A549 (cell line): ENCODE data around the gene C14orf39. TPM values are rescaled to one million over a fixed set of nuclear protein-coding genes. Genes with fewer than 3 reads are reported as not detected.

Source experiments
- ATAC-seq, 2 experiments: fragments of 200-7000 bp in 1 of 2; fragments of >200 bp in 1 of 2; cut with Nextera tagmentation in 1 of 2; cut with Tn5 transposase in 1 of 2; 3 replicates each; pipeline versions ENCODE4 v1.8.0 to v1.9.1; 2018 to 2020; ENCODE audit warnings: mild to moderate bottlenecking in 1 of 2, moderate library complexity in 1 of 2
- CTCF ChIA-PET: fragments of 300-600 bp; sonication (Branson Sonifier 250); formaldehyde crosslinking; extraction: SDS; loops from one replicate; lab custom pipeline; 2021; ENCODE audit warnings: antibody characterized with exemption, inconsistent platforms; lab: Yijun Ruan, JAX
- POLR2A ChIA-PET: fragments of 350-600 bp; formaldehyde crosslinking; extraction: SDS; loops from one replicate; lab custom pipeline; 2021; ENCODE audit warnings: antibody characterized with exemption, inconsistent platforms; lab: Yijun Ruan, JAX
- DNase-seq, 2 experiments: peaks; one replicate each; pipeline versions ENCODE4 v3.0.0 to v3.0.0-alpha.2; 2011 to 2016; ENCODE audit warnings: low read depth in 1 of 2, low spot score in 1 of 2
- FAIRE-seq: peaks from 2 replicates; lab custom pipeline; 2011; peaks lifted over from hg19 to GRCh38; lab: Jason Lieb, UNC
- H3K27ac ChIP-seq, 2 experiments: fragments of >200 bp; sonication (Bioruptor Twin); formaldehyde crosslinking; 3 replicates each; pipeline ENCODE4 v1.5.1; 2016 to 2017
- H3K4me1 ChIP-seq: fragments of >200 bp; sonication (Bioruptor Twin); formaldehyde crosslinking; 3 replicates; pipeline ENCODE4 v1.6.1; 2016
- H3K4me2 ChIP-seq: fragments of >200 bp; sonication (Bioruptor Twin); formaldehyde crosslinking; 3 replicates; pipeline ENCODE4 v1.6.1; 2016
- H3K4me3 ChIP-seq: fragments of >200 bp; sonication (Bioruptor Twin); formaldehyde crosslinking; 3 replicates; pipeline ENCODE4 v1.5.1; 2016
- H3K9me3 ChIP-seq: fragments of >200 bp; sonication (Bioruptor Twin); formaldehyde crosslinking; 3 replicates; pipeline ENCODE4 v1.6.1; 2016
- ATOH8 ChIP-seq: fragments of 250-450 bp; sonication (Bioruptor Pico); IDR thresholded peaks from 2 replicates; pipeline ENCODE4 v1.5.0; 2020; ENCODE audit warnings: low read depth, mild to moderate bottlenecking, moderate library complexity
- BHLHE40 ChIP-seq: IDR thresholded peaks from 2 replicates; pipeline ENCODE4 v1.6.1; 2012; ENCODE audit warnings: low read depth, low read length, inconsistent platforms
- CBX2 ChIP-seq: fragments of 200-600 bp; sonication (generic); IDR thresholded peaks from 2 replicates; pipeline ENCODE4 v1.6.1; 2016; ENCODE audit warnings: low read depth, mild to moderate bottlenecking, borderline replicate concordance
- CTCF ChIP-seq: fragments of >200 bp; sonication (Bioruptor Twin); formaldehyde crosslinking; IDR thresholded peaks from 3 replicates; pipeline ENCODE4 v1.5.1; 2016
- EHF ChIP-seq: fragments of 250-450 bp; sonication (Bioruptor Pico); IDR thresholded peaks from 2 replicates; pipeline ENCODE4 v1.5.0; 2020; ENCODE audit warnings: mild to moderate bottlenecking
- ELK1 ChIP-seq: fragments of 150-350 bp; IDR thresholded peaks from 2 replicates; pipeline ENCODE4 v1.6.1; 2014; ENCODE audit warnings: low read depth, mild to moderate bottlenecking, low read length
- FOSL2 ChIP-seq, 2 experiments: fragments of 450-650 bp in 1 of 2; fragments of >200 bp in 1 of 2; sonication (Bioruptor Twin) in 1 of 2; formaldehyde crosslinking; IDR thresholded peaks; 2 replicates each; pipeline versions ENCODE4 v1.5.0 to v1.6.1; 2016 to 2020; ENCODE audit warnings: mild to moderate bottlenecking in 1 of 2, moderate library complexity in 1 of 2
- GATA3 ChIP-seq: IDR thresholded peaks from 2 replicates; pipeline ENCODE4 v1.6.1; 2012; ENCODE audit warnings: borderline replicate concordance
- HDAC2 ChIP-seq: fragments of 200-600 bp; sonication (generic); IDR thresholded peaks from 2 replicates; pipeline ENCODE4 v1.6.1; 2016
- KDM5A ChIP-seq: fragments of 200-600 bp; sonication (generic); IDR thresholded peaks from 2 replicates; pipeline ENCODE4 v1.6.1; 2016; ENCODE audit warnings: antibody characterized with exemption, mild to moderate bottlenecking
- MAFK ChIP-seq: fragments of 450-650 bp; IDR thresholded peaks from 2 replicates; pipeline ENCODE4 v1.6.1; 2014; ENCODE audit not compliant: partially characterized antibody
- NFE2L2 ChIP-seq: fragments of 150-350 bp; conservative IDR thresholded peaks from 2 replicates; pipeline ENCODE4 v1.6.1; 2014; ENCODE audit warnings: low read length
- NR3C1 ChIP-seq: fragments of >200 bp; sonication (Bioruptor Twin); formaldehyde crosslinking; IDR thresholded peaks from 3 replicates; pipeline ENCODE4 v1.6.1; 2017
- PBX3 ChIP-seq: IDR thresholded peaks from 2 replicates; pipeline ENCODE4 v1.6.1; 2012
- RAD21 ChIP-seq, 2 experiments: fragments of >200 bp in 1 of 2; sonication (Bioruptor Twin) in 1 of 2; formaldehyde crosslinking in 1 of 2; IDR thresholded peaks in 1 of 2; conservative IDR thresholded peaks in 1 of 2; 2 replicates in 1 of 2; 3 replicates in 1 of 2; pipeline ENCODE4 v1.6.1; 2012 to 2018; ENCODE audit warnings: inconsistent platforms in 1 of 2
- RARB ChIP-seq: fragments of 250-450 bp; sonication (Bioruptor Pico); IDR thresholded peaks from 2 replicates; pipeline ENCODE4 v1.8.0; 2021; ENCODE audit warnings: mild to moderate bottlenecking, moderate library complexity
- REST ChIP-seq: fragments of 200-600 bp; sonication (generic); IDR thresholded peaks from 2 replicates; pipeline ENCODE4 v1.6.1; 2016; ENCODE audit warnings: antibody characterized with exemption, mild to moderate bottlenecking, moderate library complexity
- TFCP2L1 ChIP-seq: fragments of 250-450 bp; sonication (Bioruptor Pico); IDR thresholded peaks from 2 replicates; pipeline ENCODE4 v1.5.0; 2021; ENCODE audit warnings: mild to moderate bottlenecking
- ZC3H11A ChIP-seq: fragments of 450-650 bp; IDR thresholded peaks from 2 replicates; pipeline ENCODE4 v1.6.1; 2014; ENCODE audit warnings: antibody characterized with exemption, mild to moderate bottlenecking
- ZSCAN20 ChIP-seq: fragments of 250-450 bp; sonication (Bioruptor Pico); IDR thresholded peaks from 2 replicates; pipeline ENCODE4 v1.8.0; 2022; ENCODE audit warnings: mild to moderate bottlenecking, moderate library complexity
- WGBS: methylation state at CpG from one replicate; pipeline ENCODE4 v1.1.6; 2017; ENCODE audit errors: missing lambda C conversion rate; 5-methylcytosine and 5-hydroxymethylcytosine counted together
- polyA plus RNA-seq, 4 experiments: library from polyadenylated mRNA; depleted of rRNA in 3 of 4; stranded (reverse); fragments of >200 nt; fragmentation: RNase III in 1 of 4; extraction: RNeasy Plus Mini Kit Qiagen cat#74134 plus additional on column Dnase treatment in 1 of 4; gene quantifications; 2 replicates in 3 of 4; 3 replicates in 1 of 4; pipeline ENCODE4 v1.2.3, GENCODE V29; 2011 to 2017

C14orf39 gene
- polyA plus RNA-seq, 2 of the 4 experiments (the other 2 are of a cell fraction), result not detected

GRCh38 chr14:60509438-60510253 is 23.8 kb upstream of the C14orf39 start:
- no peak for ATAC-seq
- no peak overlapping the region for H3K4me3 ChIP-seq
- TF ChIP-seq ZSCAN20 (CRISPR knock-in tag) (no peak), NR3C1 (no peak), ZC3H11A (no peak), PBX3 (no peak), CTCF (no peak), ELK1 (no peak), RARB (CRISPR knock-in tag) (no peak), CBX2 (no peak), NFE2L2 (no peak), RAD21 (conservative IDR thresholded peaks at IDR 0.05 in 1 of 2, IDR thresholded peaks at IDR 0.05 in 1 of 2) (no peak), EHF (no peak), BHLHE40 (no peak), HDAC2 (no peak), KDM5A (no peak), MAFK (no peak), TFCP2L1 (CRISPR knock-in tag) (no peak), ATOH8 (no peak), FOSL2 (IDR thresholded peaks at IDR 0.05) (no peak), FOSL2 (CRISPR knock-in tag; IDR thresholded peaks at IDR 0.05) (no peak), GATA3 (no peak)
- H3K4me1 ChIP-seq, result no peaks in the 10 kb centered on the region
- no peak for FAIRE-seq
- 62% methylated on average over 39 of the region's 58 CpGs for whole genome bisulfite sequencing
- DNase-seq, result no peak
- CTCF ChIA-PET, result interaction anchor here (1.0 to 1.1 kb wide), 3 partner anchors 18 to 325 kb away, joined by 3 read pairs; no protein-coding TSS in a partner anchor
- no peak overlapping the region for H3K27ac ChIP-seq
- POLR2A ChIA-PET, result no interaction called here
- no peaks in the 10 kb centered on the region for H3K9me3 ChIP-seq
- H3K4me2 ChIP-seq, result no peak overlapping the region

- 46% methylated on average over 46 of the region's 55 CpGs for WGBS
- ChIA-PET CTCF (interaction anchor here (1.1 kb wide), 2 partner anchors 177 to 324 kb away, joined by 3 read pairs; no protein-coding TSS in a partner anchor), POLR2A (no interaction called here)
- no peaks in the 10 kb centered on the region for H3K4me1 ChIP-seq
- FAIRE-seq, result no peak
- ATAC-seq, result peak; percentile 36 to 55; a peak in 4 of 6 replicates
- peak within 1 kb of the TSS; percentile 33; the same call in 1 of the 3 replicates for H3K4me2 ChIP-seq
- H3K4me3 ChIP-seq, result no peak within 1 kb of the TSS
- no peak within 1 kb of the TSS for H3K27ac ChIP-seq
- H3K9me3 ChIP-seq, result no peaks in the 10 kb centered on the region
- TF ChIP-seq TFCP2L1 (CRISPR knock-in tag), result no peak
- TF ChIP-seq REST, result peak; percentile 48; the same call in 1 of the 2 replicates
- no peak for DNase-seq
Observed at GRCh38 chr14:60508707-60509437, 23.0 kb upstream of the C14orf39 start, which contains the start of gene SIX6. SIX6 (plus strand) TSS chr14:60509146; CDS start chr14:60509399, 253 bp downstream.
